Superior temporal gyrus (tissue), 1 donor: ENCODE measurements around the gene SMURF1.
"Not testable (repeated sequence)": the region's sequence is repeated elsewhere in the genome, so short reads cannot be mapped to it uniquely, and the experiment has no call there.

Source experiments
- DNase-seq: peaks from one replicate; pipeline ENCODE4 v3.0.0-alpha.2; 2016; ENCODE audit errors: extremely low spot score

SMURF1 gene

DNA sequence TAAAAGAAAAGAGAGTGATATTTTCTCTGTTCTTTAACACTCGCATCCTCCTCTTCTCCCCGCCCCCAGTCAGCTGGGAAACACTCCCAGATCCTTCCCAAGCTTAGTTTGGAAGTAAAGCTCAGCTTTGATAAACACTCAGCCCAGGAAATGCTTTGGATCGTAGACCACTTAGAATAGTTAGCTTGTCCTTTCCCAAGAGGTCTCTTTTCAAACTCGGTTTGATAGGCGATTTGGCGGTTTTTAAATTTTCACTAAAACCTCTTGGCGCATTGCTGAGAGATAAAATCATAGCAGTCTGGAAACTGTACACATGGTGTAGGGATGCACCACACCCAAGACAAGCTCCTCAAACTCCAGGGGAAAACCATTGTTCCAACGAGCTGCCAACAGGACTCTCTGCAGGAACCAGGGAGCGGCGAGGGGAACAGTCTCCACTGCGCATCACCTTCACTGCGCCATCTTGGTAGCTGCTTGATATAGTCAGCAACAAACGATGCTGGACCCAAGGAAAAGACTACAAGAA lies 22.3 kb downstream of the SMURF1 start:
- no peak for DNase-seq

DNA sequence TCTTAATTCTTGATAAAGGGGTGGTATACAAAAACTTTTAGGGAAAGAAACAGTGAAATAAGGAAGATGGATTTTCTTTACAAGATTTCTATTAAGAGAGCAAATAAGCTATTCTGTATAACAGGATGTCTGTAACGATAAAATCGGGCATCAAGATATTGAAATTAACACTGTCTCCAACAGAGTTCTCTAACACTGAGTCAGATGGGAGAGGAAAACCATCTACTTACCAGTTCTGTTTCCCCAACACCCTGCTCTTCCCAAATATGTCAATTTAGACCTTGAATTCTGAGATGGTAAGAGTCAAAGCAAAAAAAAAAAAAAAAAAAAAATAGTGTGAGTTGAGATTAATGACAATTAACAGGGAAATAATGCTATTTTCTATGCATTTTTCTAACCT lies 23.0 kb downstream of the SMURF1 start:
- DNase-seq: no peak

- DNase-seq: peak; percentile 70
Observed at GRCh38 chr7:99120501-99120900, 23.4 kb downstream of the SMURF1 start.

DNA sequence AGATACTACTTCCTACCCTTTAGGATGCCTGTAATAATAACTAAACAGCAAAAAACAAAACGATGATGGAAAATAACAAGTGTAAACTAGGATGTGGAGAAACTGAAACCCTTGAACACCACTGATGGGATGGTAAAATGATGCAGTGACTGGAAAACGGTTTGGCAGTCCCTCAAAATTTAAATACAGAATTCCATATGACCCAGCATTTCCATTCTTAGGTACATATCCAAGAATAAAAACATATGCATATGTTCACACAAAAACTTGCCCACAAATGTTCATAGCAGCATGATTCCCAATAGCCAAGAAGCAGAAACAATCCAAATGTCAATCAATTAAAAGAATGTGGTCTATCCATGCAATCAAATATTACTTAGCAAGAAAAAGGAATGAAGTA lies 25.8 kb downstream of the SMURF1 start:
- no peak for DNase-seq

DNA sequence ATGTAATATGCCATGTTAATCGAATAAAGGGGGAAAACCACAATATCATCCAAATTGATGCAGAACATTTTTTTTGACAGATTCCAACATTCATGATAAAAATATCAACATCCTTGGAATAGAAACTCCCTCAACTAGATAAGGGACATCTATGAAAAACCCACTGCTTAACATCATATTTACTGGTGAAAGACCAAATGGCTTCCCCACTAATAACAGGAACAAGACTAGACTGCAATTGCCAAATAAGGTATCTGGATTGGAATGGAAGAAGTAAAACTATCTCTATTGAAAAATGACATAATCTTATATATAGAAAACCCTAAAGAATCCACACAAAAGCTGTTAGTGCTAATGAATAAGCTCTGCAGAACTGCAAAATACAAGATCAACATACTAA lies 27.8 kb downstream of the SMURF1 start:
- no peak for DNase-seq

- DNase-seq: no peak
Observed at GRCh38 chr7:99115379-99115778, 28.5 kb downstream of the SMURF1 start.

- DNase-seq: no peak
Observed at GRCh38 chr7:99112979-99113378, 30.9 kb downstream of the SMURF1 start.

- no peak for DNase-seq
Observed at GRCh38 chr7:99112097-99112496, 31.8 kb downstream of the SMURF1 start.

DNA sequence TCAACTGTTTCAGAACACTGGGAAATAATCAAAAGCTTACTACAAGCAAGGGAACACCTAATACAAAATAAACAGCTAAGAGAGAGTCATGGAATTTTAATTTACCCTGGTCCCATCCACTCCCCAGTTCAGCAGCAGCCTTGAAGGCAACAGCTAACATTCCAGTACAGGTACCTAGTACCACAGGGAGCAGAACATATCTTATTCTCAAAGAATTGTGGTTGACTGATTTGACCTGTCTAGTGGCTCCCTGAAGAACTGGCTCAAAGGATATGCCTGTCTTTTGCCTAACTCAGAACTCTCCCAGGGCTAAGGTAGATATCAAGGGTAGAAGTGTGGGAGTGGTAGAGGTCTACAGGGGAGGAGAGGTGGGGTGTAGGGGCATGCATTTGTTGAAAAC lies 32.3 kb downstream of the SMURF1 start:
- no peak for DNase-seq

DNA sequence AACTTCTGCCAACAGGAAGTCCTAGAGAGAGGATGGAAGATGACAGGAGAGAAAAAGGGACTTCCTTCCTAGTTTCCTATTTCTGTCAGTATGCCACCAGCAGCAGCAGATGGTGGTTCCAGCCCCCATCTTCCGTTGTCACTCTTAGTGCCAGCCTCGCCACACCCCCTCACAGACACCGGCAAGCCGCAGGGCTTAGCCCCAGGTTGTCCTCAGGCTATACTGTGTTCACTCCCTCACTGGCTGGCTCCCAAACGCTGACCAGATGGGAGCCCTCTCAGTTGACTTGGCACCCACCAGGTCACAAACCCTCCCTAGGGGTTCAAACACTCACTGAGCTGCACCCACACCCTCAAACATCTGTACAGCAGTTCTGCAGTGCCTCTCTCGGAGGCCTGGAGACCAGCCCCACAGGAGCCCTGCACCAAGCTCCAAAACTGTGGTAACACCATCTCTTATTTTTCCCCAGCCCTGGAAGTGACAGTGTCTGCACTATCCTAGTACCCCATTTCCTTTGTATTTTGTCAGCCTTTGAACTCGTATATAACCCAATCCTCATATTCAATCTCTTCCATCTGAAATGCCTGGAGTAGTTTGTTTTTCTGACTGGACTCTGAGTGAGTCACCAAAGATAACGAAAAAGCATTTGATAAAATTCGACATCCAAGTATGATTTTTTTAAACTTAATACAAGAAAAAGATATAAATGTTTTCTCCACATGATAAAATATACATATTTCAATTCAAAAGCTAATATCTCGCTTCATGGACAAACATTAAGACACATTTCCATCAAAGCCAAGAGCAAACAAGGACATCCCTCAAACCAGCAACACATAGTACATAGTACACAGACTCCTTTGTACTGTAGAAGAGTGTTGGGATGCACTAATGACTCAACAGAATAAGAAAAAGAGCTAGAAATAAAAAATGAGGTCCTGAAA lies 34.5 kb downstream of the SMURF1 start:
- DNase-seq: peak; percentile 86

DNA sequence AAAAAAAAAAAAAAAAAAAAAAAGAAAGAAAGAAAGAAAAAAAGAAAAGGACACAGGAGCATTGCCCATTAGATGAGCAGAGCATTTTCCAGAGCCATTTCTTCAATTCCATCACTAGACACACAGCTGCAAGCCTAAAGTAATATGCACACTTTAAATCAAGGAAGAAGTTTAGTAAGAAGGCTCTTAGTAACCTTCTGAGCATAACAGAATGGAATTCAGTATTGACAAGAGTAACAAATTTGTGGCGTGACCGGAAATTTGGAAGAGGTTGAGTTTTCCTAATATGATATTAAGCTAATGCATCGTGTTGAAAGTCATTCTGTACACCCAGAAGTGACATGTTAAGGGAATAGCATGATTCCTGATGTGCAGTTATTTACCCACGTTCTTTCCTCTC lies 35.3 kb downstream of the SMURF1 start:
- peak; percentile 58 for DNase-seq

- DNase-seq: no peak
Observed at GRCh38 chr7:99106821-99107241, 37.1 kb downstream of the SMURF1 start.

GRCh38 chr7:99106411-99106810 lies 37.5 kb downstream of the SMURF1 start:
- DNase-seq: no peak

DNA sequence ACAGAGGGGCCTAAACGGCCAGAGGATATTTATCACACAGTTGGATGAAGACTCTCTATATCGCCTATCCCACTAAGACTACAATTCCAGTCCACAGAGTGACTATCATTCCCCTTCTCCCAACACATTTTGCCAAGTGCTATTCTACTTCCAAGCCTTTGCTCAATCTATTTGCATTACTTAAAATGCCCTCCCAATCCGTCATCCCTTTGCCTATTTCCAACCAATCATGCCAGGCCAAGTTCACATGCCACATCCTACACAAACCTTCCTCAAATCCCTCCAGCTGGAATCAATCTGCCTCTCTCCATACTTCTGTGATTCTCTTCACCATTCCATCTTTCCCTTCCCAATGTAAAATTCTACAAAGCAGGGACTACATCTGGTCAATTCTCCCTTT lies 38.2 kb downstream of the SMURF1 start:
- no peak for DNase-seq

GRCh38 chr7:99104631-99105030 lies 39.3 kb downstream of the SMURF1 start:
- no peak for DNase-seq

DNA sequence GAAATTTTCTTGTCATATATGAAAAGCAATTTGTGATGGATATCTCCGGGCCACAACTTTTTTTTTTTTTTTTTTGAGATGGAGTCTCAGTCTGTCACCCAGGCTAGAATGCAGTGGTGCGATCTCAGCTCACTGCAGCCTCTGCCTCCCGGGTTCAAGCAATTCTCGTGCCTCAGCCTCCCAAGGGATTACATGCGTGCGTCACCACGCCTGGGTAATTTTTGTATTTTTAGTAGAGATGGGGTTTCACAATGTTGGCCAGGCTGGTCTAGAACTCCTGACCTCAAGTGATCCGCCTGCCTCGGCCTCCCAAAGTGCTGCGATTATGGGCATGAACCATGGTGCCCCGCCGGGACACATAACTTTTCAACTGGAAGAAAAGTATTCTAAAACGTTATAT lies 40.1 kb downstream of the SMURF1 start:
- DNase-seq: not testable (repeated sequence)

- peak; percentile 64 for DNase-seq
Observed at GRCh38 chr7:99102809-99103690, 40.9 kb downstream of the SMURF1 start.

DNA sequence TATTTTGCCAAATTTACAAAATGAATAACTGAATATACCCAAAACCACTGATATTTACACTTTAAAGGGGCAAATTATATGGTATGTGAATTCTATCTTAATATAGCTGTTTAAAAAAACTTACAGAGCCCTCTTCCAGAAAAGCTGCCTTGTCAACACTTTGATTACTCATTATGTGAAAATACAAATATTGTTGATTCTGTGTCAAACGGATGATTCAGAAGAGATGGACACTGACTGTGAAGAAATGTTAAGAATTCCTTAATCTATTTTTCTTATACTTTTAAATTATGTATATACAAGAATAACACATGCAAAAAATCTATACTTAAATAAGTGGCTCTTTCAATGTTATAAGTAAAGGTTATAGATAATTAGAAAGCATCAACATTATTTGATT lies 41.5 kb downstream of the SMURF1 start:
- DNase-seq: no peak

- DNase-seq: not testable (repeated sequence)
Observed at GRCh38 chr7:99101516-99101915, 42.4 kb downstream of the SMURF1 start.

DNA sequence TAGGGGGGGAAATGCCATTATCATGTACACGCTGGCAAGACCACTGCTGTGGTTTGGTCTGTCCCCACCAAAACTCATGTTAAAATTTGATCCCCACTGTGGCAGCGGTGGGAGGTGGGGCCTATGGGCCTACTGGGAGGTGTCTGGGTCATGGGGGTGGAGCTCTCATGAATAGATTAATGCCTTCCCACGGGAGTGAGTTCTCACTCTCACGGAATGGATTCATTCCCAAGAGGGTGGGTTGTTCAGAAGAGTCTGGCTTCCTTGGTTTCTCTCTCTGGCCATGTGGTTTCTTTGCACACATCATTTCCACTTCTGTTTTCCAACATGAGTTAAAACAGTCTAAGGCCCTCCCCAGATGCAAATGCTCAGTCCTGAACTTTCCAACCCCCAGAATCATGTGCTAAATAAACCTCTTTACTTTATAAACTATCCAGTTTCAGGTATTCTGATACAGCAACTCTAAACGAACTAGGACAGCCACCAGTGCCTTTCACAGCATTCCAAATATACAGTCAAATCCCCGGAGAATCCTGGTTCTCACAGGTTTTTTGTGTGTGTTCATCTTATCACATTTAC lies 44.3 kb downstream of the SMURF1 start:
- no peak for DNase-seq

DNA sequence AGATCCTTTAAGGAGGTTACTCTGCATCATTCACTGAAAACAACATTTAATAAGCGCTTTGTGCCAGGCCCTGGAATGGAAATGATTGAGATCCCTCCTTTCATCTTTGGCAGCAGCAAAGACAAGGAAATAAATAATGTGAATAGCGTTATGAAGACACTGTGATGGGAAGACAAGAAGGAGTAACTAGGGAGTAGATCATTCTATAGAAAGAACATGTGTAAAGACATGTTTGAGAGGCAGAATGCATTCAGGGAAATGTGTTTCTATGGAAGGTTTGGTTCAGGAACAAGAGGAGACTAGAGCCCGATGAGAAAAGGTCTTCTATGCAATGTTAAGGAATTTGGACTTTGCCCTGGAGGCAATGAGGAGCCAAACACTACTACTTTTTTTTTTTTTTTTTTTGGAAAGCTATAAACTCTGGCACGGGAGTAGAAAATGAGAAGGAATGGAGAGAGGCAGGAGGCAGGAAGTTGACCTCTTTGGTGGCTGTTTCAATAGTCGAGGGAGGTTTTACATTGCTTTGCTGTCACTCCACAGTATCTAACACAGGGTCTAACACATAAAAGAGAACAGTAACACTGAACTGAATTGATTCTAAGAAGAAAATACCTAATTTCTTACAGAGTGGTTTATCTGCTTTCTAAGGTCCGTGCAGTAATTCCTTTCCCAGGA lies 44.9 kb downstream of the SMURF1 start:
- no peak for DNase-seq
